GM18909 (cell line): ENCODE results near the gene SPACDR.
"Not testable (repeated sequence)": the region's sequence is repeated elsewhere in the genome, so short reads cannot be mapped to it uniquely, and the experiment has no call there.

ENCODE experiments used
- ATAC-seq: cut with Tn5 transposase; IDR thresholded peaks from one replicate; pipeline ENCODE4 v1.9.1; 2021; ENCODE audit warnings: mild to moderate bottlenecking; ENCODE audit not compliant: unreplicated experiment, poor library complexity

Gene SPACDR

DNA sequence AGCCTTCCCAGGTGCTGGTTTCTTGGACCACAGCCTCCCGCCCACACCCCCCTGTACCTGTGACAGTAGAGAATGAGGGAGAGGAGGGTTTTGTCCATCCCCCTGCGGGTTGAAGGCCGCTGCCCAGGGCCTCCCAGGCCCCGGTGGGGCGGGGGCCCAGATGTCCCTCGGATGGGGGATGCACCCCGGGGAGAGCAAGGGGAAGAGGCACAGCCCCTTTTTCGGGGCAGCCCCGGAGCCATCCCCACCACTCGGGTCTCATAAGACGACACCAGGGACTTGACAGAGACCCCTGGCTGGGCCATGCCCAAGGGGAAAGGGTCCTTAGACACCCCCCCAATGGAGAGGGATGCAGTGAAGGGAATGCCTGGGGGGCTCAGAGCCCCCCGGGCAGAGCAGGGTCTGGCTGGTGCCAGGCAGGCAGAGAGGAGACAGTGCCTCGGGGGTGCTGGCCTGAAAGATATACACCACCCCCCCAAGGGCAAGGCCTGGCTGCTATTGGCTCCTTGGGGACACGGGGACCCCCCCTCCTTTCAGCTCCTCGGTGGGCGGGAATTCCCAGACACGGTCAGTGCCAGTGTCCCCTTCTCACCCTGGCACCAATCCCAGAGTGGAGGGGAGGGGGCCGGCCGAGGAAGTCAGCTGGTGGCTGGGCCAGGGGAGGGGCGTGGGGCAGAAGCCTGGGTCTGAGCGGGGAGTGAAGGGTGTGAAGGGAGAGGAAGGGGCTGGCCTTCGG, 3.7 kb upstream of the SPACDR start:
- no peak for ATAC-seq

DNA sequence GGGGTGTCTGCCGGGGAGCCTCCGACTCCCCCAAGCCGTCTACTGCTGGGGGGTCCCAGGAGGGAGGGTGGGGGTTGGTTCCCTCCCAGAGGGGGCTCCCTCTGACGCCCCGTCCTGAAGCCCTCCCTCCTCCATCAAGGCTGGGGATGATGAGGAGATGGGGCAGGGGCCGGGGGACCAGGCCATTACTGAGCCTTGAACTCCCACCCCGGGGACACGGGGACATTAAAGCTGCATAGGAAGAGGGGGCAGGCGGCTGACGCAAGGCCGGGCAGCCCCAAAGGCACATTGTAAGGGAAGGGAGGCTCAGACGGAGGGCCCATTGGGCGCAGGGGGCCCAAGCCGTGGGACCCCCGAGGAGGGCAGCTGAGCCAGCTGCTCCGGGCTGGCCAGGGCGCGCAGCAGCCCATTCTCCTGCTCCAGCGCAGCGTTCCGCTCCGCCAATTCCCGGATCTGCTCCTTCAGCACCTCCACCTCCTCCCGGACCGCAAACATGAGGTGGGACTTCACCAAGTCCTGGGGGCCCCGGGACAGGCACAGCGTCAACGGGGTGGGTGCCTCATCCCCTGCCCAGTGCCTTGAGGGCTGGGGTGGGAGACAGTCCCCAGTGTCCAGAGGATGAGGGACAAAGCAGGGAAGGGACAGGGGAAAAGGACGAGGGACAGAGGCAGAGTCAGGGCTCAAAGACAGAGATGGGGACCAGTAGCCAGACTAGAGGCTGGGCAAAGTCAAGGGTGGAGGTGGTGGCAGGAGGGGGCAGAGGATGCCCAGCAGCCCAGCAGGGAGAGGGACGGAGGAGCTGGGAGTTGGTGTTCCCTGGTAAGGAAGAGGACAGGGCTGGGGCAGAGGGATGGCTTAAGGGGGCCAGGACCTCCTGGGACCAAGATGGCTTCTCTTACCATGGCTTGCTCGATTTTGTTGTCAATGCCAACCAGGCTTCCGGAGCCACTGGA, 2.9 kb upstream of the SPACDR start:
- no peak for ATAC-seq

GRCh38 chr7:100465702-100466311, 1.7 kb upstream of the SPACDR start:
- ATAC-seq = no peak

GRCh38 chr7:100465299-100465698, 1.2 kb upstream of the SPACDR start:
- ATAC-seq = no peak

DNA sequence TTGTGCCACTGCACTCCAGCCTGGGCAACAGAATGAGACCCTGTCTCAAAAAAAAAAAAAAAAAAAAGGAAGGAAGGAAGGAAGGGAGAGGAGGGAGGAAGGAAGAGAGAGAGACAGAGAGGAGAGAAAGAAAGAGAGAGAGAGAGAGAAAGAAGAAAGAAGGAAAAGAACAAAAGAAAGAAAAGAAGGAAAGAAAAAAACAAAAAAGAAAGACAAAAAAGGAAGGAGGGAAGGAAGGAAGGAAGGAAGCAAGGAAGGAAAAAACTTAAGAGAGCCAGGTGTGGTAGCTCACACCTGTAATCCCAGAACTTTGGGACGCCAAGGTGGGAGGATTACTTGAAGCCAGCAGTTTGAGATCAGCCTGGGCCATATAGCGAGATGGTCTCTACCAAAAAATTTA, 731 bp upstream of the SPACDR start:
- no peak for ATAC-seq

DNA sequence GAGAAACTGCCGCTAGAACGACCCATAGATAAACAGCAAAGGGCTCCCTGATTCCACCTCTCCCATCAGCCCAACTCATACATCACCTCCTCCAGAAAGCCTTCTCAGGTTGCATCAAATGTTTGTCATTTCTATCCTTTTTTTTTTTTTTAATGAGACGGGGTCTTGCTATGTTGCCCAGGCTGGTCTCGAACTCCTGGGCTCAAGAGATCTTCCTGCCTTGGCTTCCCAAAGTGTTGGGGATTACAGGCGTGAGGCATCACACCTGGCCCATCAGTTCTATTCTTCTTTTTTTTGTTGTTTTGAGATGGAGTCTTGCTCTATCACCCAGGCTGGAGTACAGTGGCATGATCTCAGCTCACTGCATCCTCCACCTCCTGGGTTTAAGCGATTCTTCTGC, 7.0 kb downstream of the SPACDR start:
- no peak for ATAC-seq

DNA sequence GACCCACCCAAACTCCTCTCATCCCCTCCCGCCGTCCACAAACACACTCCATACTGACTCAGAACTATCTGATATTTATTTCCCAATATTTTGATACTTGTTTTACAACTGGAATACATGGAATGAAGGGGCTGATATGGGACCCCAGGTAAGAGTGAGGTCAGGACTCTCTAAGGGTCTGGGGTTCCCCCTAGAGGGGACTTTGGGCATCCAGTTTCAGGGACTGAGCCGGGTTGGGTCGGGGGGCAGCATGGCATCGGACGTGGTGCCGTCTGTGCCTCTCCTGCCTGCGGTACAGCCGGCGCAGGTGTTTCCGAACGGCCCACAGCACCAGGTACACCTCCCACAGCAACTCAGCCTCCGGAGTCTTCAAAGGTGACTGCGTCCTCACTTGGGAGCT, 7.5 kb downstream of the SPACDR start:
- no peak for ATAC-seq

GRCh38 chr7:100455206-100455605, 8.9 kb downstream of the SPACDR start:
- no peak for ATAC-seq

- not testable (repeated sequence) for ATAC-seq
Observed at GRCh38 chr7:100453854-100454253, 10.2 kb downstream of the SPACDR start.

- no peak for ATAC-seq
Observed at GRCh38 chr7:100452513-100452912, 11.5 kb downstream of the SPACDR start.

DNA sequence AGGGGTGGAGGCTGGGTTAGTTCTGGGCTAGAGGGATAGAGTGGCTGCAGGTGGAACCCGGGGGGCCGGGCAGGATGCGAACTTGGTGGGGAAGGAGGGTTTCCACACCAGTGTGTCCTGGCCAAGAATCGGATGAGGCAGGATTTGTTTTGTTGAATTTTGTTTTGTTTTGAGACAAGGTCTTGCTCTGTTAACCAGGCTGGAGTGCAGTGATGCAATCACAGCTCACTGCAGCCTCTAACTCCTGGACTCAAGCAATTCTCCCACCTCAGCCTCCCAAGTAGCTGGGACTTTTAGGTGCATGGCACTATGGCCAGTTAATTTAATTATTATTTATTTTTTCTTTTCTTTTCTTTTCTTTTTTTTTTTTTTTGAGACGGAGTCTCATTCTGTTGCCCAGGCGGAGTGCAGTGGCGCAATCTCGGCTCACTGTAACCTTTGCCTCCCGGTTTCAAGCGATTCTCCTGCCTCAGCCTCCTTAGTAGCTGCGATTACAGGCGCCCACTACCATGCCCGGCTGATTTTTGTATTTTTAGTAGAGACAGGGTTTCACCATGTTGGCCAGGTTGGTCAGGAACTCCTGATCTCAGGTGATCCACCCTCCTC, 14.8 kb downstream of the SPACDR start:
- ATAC-seq = no peak

- not testable (repeated sequence) for ATAC-seq
Observed at GRCh38 chr7:100447363-100447762, 16.7 kb downstream of the SPACDR start.

DNA sequence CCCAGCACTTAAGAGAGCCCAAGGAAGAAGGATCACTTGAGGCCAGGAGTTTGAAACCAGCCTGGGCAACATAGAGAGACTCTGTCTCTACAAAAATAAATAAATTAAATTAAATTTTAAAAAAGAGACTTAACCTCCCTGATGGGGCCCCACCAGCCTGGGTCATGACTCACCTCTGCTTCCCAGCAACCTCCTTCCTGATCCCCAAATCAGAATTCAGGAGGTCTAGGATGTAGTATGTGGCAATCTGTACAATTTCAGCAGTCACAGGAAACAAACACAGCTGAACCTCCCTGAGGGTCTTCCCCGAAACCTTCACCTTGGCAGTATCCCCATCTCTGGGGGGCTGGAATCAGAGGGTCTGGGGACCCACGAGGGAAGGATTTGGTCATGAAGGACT, 18.0 kb downstream of the SPACDR start:
- no peak for ATAC-seq

DNA sequence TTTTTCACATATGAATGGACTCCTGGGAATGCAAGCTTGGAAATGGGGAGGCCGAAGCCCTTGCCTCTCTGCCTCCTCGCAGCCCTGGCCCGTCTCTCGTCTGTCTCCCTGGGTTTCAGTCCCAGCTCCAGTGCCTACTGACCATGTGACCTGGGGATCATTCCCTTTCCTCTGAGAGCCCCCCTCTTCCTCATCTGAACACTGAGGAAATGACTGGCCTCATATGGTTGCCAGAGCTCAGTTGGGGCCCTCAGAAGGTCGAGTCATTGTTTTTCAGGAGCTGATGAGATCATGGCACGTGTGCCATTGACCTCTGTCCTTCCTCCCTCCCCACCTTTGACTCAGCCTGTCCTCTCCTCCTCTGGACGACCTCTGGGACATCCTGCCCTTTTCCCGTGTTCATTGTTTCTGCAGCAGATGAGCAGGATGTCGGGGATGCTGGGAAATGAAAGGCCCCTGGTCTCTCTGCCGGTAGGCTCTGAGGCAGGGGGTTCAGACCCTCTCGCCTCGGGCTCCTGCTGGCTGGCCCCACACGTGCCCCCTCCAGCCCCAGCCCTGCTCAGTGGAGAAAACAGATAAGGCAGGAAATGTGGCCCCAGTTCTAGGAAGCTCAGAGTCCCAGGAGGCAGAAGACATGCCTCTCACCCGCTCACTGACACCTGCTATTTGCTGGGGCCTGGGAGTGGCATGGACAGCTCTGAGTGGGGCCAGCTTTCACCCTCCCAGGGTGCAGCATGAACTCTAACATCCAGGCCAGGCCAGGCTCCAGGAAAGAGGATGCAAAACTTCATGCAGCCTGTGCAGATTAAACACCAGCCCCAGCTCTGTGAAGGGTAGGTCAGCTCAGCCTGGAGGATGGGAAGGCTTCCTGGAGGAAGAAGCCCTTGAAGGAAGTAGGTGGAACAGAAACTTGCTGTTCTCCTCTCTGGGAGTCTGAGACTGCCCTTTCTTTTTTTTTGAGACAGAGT, 19.5 kb downstream of the SPACDR start:
- ATAC-seq = no peak

- ATAC-seq = no peak
Observed at GRCh38 chr7:100443096-100443840, 20.8 kb downstream of the SPACDR start.

DNA sequence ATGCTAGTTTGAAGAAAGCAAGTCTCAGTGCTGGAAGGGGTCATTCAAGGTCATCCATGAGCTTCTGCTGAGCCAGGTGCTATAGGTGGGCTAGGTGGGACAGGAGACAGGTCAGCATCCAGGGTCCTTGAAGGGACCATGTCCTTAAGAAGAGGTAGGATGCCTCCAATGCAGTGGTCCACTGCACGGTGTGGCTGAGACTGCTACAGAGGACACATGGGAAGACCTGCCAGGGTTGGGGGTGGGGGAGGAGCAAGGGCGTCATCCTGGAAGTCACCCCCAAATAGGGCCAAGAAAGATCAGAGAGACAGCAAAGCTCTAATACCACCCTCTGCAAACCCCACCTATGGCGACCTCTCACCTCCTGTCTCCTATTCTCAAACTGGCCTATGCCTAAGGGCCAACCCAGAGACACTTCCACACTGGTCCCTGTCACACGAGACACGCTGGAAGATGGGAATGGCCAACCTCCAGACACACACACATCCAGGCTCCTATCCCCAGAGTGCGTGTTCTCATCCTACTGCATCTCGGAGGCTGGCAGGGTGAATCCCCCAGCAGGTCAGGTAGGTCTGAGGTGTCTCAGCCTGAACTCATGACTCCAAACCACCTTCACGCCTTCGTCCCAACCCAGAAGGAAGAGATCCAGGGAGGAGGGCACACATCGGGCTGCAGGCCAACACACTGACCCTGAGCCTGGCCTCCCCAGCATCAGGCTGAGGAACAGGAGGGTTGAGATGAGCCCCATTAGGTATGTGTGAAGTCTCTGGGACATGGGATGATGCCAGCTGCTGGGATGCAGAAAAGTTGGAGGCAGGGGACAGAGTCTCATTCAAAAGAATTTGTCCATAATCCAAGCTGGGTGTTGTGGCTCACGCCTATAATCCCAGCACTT, 22.2 kb downstream of the SPACDR start:
- no peak for ATAC-seq

GRCh38 chr7:100439244-100439643, 24.8 kb downstream of the SPACDR start:
- not testable (repeated sequence) for ATAC-seq

DNA sequence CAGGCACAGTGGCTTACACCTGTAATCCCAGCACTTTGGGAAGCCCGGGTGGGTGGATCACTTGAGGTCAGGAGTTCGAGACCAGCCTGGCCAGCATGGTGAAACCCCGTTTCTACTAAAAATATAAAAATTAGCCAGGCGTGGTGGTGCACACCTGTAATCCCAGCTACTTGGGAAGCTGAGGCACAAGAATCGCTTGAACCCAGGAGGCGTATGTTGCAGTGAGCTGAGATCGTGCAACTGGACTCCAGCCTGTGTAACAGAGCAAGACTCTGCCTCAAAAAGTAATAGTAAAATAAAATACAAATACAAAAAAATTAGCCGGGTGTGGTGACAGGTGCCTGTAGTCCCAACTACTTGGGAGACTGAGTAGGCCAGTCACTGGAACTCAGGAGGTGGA, 25.3 kb downstream of the SPACDR start:
- not testable (repeated sequence) for ATAC-seq
